Activated CD8-positive, alpha-beta T cell treated with anti-CD3 and anti-CD28 coated beads for 36 hours (primary cell): ENCODE results near the gene CD59. TPM values are rescaled to one million over a fixed set of nuclear protein-coding genes. Genes with fewer than 3 reads are reported as not detected.
"Not testable (repeated sequence)": the region's sequence is repeated elsewhere in the genome, so short reads cannot be mapped to it uniquely, and the experiment has no call there.

ENCODE experiments used
- ATAC-seq: fragments of 200-7000 bp; cut with Tn5 transposase; one replicate; pipeline ENCODE4 v1.10.0; 2021; ENCODE audit warnings: mild to moderate bottlenecking, moderate library complexity
- CTCF ChIA-PET: fragments of 350-600 bp; sonication (Branson Sonifier 250); formaldehyde crosslinking; loops from one replicate; lab custom pipeline; 2021; ENCODE audit warnings: antibody characterized with exemption; lab: Charles Lee
- POLR2A ChIA-PET: fragments of 350-600 bp; sonication (Branson Sonifier 250); formaldehyde crosslinking; loops from one replicate; lab custom pipeline; 2021; ENCODE audit warnings: antibody characterized with exemption; lab: Charles Lee
- DNase-seq: peaks from one replicate; pipeline ENCODE4 v3.0.0-alpha.2; 2020
- H3K27ac Mint-ChIP-seq: one replicate; pipeline ENCODE4 v1.8.0; 2021; ENCODE audit warnings: mild to moderate bottlenecking, mixed read lengths
- H3K27me3 Mint-ChIP-seq: one replicate; pipeline ENCODE4 v1.8.0; 2021; ENCODE audit warnings: mixed read lengths
- H3K36me3 Mint-ChIP-seq: one replicate; pipeline ENCODE4 v1.8.0; 2021; ENCODE audit warnings: low read depth, mixed read lengths
- H3K4me1 Mint-ChIP-seq: one replicate; pipeline ENCODE4 v1.8.0; 2021; ENCODE audit warnings: low read depth, mixed read lengths
- H3K4me3 Mint-ChIP-seq: one replicate; pipeline ENCODE4 v1.8.0; 2021; ENCODE audit warnings: mild to moderate bottlenecking, moderate library complexity, mixed read lengths
- H3K9me3 Mint-ChIP-seq: one replicate; pipeline ENCODE4 v1.8.0; 2021; ENCODE audit warnings: mixed read lengths
- CTCF ChIP-seq: fragments of 200-600 bp; IDR thresholded peaks from one replicate; pipeline ENCODE4 v1.8.0; 2022; ENCODE audit warnings: antibody characterized with exemption, mild to moderate bottlenecking
- intact Hi-C: fragments of 100-400 bp; cut with micrococcal nuclease; formaldehyde crosslinking; loops from one replicate; pipeline ENCODE4 v1.10.0; 2022
- total RNA-seq, 2 experiments: library from RNA; stranded (reverse); gene quantifications; one replicate each; pipeline ENCODE4 v1.2.3, GENCODE V29; 2021

The CD59 gene
- total RNA-seq, 2 experiments from 2014 or later = 36.0 to 36.1 TPM

GRCh38 chr11:33685082-33685481 is 51.1 kb downstream of the CD59 start:
- Mint-ChIP-seq H3K9me3 (peaks cover 2% of the 10 kb centered on the region), H3K27me3 (peaks cover 25% of the 10 kb centered on the region), H3K27ac (no peak overlapping the region), H3K36me3 (no peaks in the 10 kb centered on the region), H3K4me1 (no peaks in the 10 kb centered on the region), H3K4me3 (no peak overlapping the region)
- ChIA-PET CTCF (no interaction called here), POLR2A (interaction anchor here (1.3 kb wide), 1 partner anchor 10 kb away, joined by 4 read pairs; no protein-coding TSS in a partner anchor)
- no peak for DNase-seq
- no peak for TF ChIP-seq CTCF
- intact Hi-C loops = loop anchor here (5.0 kb wide), 1 partner anchor 323 kb away; no protein-coding TSS in a partner anchor
- no peak for ATAC-seq

GRCh38 chr11:33684003-33684706 is 52.1 kb downstream of the CD59 start:
- Mint-ChIP-seq H3K36me3 (no peaks in the 10 kb centered on the region), H3K4me3 (no peak overlapping the region), H3K4me1 (no peaks in the 10 kb centered on the region), H3K27me3 (peaks cover 28% of the 10 kb centered on the region), H3K27ac (no peak overlapping the region), H3K9me3 (peaks cover 2% of the 10 kb centered on the region)
- intact Hi-C loops = no loop called here
- no peak for ATAC-seq
- TF ChIP-seq CTCF = no peak
- DNase-seq = no peak
- ChIA-PET POLR2A (no interaction called here), CTCF (interaction anchor here (1.0 to 1.4 kb wide), 3 partner anchors 14 to 151 kb away, joined by 3 to 4 read pairs (median 3); no protein-coding TSS in a partner anchor)

- no peak for TF ChIP-seq CTCF
- ChIA-PET POLR2A (no interaction called here), CTCF (interaction anchor here (1.1 kb wide), 1 partner anchor 13 kb away, joined by 4 read pairs; no protein-coding TSS in a partner anchor)
- no peak for ATAC-seq
- Mint-ChIP-seq H3K36me3 (no peaks in the 10 kb centered on the region), H3K27me3 (peaks cover 37% of the 10 kb centered on the region), H3K4me3 (no peak overlapping the region), H3K9me3 (peaks cover 7% of the 10 kb centered on the region), H3K27ac (no peak overlapping the region), H3K4me1 (no peaks in the 10 kb centered on the region)
- intact Hi-C loops = no loop called here
- DNase-seq = no peak
Observed at GRCh38 chr11:33682446-33682845, 53.8 kb downstream of the CD59 start.

GRCh38 chr11:33682019-33682418 is 54.2 kb downstream of the CD59 start:
- Mint-ChIP-seq H3K4me1 (no peaks in the 10 kb centered on the region), H3K27me3 (peaks cover 37% of the 10 kb centered on the region), H3K36me3 (no peaks in the 10 kb centered on the region), H3K27ac (no peak overlapping the region), H3K4me3 (no peak overlapping the region), H3K9me3 (peaks cover 6% of the 10 kb centered on the region)
- no peak for TF ChIP-seq CTCF
- DNase-seq (no peak), ATAC-seq (no peak)
- CTCF ChIA-PET = interaction anchor here (1.1 kb wide), 1 partner anchor 12 kb away, joined by 4 read pairs; no protein-coding TSS in a partner anchor
- POLR2A ChIA-PET = no interaction called here
- intact Hi-C loops = no loop called here

- H3K9me3 Mint-ChIP-seq, DNase-seq, H3K27ac Mint-ChIP-seq, H3K4me3 Mint-ChIP-seq, CTCF ChIA-PET, H3K36me3 Mint-ChIP-seq, POLR2A ChIA-PET, ATAC-seq, intact Hi-C loops, H3K4me1 Mint-ChIP-seq: not testable (repeated sequence)
- H3K27me3 Mint-ChIP-seq = peaks cover 27% of the 10 kb centered on the region
Observed at GRCh38 chr11:33678616-33679015, 57.6 kb downstream of the CD59 start.
